Activated T-helper 2 cell treated with anti-CD3 and anti-CD28 coated beads, Interferon-gamma antibody, Interleukin-2, Interleukin-4, amounts not matched to agents 10 μg/mL and 5 μg/mL and 100 μg/mL, durations not matched to agents 14 hours and 24 hours and 36 hours (primary cell): ENCODE data around the gene WDR12. TPM values are rescaled to one million over a fixed set of nuclear protein-coding genes. Genes with fewer than 3 reads are reported as not detected.
A peak's percentile ranks its signal among the peaks of the same experiment; 100 is the strongest.
"Not testable (repeated sequence)": the region's sequence is repeated elsewhere in the genome, so short reads cannot be mapped to it uniquely, and the experiment has no call there.

ENCODE experiments used
- DNase-seq: peaks from one replicate; pipeline ENCODE4 v3.0.0; 2021; ENCODE audit warnings: low spot score
- H3K27ac Mint-ChIP-seq: one replicate; pipeline ENCODE4 v1.8.0; 2021; ENCODE audit warnings: mixed read lengths
- H3K27me3 Mint-ChIP-seq: one replicate; pipeline ENCODE4 v1.8.0; 2021; ENCODE audit warnings: low read depth, mixed read lengths
- H3K36me3 Mint-ChIP-seq: one replicate; pipeline ENCODE4 v1.8.0; 2021; ENCODE audit warnings: low read depth, mixed read lengths
- H3K4me1 Mint-ChIP-seq: one replicate; pipeline ENCODE4 v1.8.0; 2021; ENCODE audit warnings: low read depth, mixed read lengths
- H3K4me3 Mint-ChIP-seq: one replicate; pipeline ENCODE4 v1.8.0; 2021; ENCODE audit warnings: low read depth, mild to moderate bottlenecking, moderate library complexity, mixed read lengths
- H3K9me3 Mint-ChIP-seq: one replicate; pipeline ENCODE4 v1.8.0; 2021; ENCODE audit warnings: mixed read lengths
- intact Hi-C: fragments of 100-400 bp; cut with micrococcal nuclease; formaldehyde crosslinking; loops from one replicate; pipeline ENCODE4 v1.15.1; 2023
- total RNA-seq: library from RNA; stranded (reverse); gene quantifications from 2 replicates; pipeline ENCODE4 v1.2.3, GENCODE V29; 2022

Gene WDR12
- total RNA-seq, 1 donor from 2014 or later, result 139 TPM

DNA sequence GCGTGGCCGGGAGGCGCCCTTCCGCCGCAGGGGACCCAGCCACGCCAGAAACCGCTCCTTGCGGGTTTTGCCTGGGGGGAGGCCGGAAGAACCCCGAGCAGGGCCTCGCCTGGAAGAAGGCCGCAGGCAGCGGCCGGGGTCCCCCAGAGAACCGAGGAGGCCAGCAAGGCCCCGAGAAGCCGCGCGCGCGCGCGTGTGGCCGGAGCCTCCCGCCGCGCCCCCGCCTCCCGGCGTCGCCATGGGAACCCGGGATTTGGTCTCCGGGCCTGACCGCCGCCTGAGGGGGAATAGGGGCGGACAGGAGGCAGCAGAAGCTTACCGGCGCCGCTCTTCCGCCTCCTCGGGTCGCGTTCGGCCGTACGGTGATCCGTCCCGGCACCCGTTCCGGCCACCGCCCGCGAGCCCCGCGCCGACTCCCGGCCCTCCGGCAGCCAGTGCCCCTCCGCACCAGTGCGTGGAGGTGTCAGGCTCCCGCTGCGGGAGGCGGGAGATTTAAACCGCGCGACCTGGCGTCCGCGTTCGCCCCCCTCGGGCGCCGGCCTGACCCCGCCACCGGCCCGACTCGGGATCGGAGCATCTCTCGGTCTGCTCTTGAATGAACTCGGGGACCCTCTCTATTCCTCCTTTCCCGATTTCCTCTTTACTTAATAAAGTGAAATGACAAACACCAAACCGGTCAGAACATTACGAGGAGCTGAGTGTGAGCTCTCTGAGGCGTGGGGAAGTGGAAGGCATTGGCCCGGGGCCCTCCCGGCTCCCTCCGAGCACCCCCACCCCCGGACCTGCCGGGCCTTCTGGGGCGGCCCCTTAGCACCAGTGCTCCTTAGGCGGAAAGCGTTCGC lies 40.0 kb downstream of the WDR12 start, which contains the start of gene ICA1L:
ICA1L (minus strand) TSS at position 467 of the 842 bp plus-strand sequence. CDS start 42,757 bp downstream, outside the sequence.
- H3K4me3 Mint-ChIP-seq, result peak within 1 kb of the TSS; percentile 86
- peaks cover 11% of the 10 kb centered on the region for H3K4me1 Mint-ChIP-seq
- intact Hi-C loops, result loop anchor here (1.0 to 2.0 kb wide), 2 partner anchors 39 to 237 kb away; partner anchors contain the start of genes FAM117B and WDR12
- peak within 1 kb of the TSS; percentile 74 for H3K27ac Mint-ChIP-seq
- no peaks in the 10 kb centered on the region for H3K27me3 Mint-ChIP-seq
- H3K36me3 Mint-ChIP-seq, result no peaks in the 10 kb centered on the region
- peak; percentile 55 for DNase-seq
- H3K9me3 Mint-ChIP-seq, result no peaks in the 10 kb centered on the region

DNA sequence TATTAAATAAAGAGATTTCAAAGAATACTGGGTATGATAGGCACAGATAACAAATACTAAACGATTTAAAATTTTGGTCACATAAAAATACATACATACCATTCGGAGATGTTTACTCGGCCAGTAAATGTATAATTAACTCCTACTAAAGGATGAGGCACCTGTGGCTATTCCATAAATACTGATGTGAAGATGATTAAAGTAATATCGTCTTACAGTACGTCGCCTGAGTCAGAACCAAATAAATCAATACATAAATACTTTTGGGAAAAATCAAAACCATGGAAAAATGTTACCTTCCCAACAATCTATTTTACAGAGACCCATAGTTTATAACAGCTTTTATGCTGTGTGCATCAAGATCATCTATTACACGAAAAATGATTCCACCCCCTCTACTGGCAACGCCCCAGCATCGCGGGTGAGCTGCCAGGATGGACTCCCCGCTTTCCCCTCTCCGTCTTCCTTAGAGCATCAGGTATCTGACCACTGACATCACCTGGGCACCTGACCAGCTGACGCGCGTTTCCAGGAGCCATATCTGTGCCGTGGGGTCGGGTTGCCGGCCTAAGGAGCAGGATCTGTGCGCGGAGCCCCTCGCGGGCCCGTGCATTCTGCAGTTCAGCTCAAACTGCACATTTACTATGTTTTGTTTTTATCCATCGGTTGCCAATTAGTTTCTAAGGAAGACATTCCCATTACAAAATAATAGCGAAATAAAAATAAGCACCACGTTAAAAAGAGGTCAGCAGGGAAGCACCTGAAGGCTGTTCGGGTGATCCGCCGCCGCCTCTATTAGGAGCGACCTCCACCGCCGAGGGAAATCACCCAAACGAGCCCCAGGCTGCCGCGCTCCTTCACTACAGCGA lies 40.8 kb downstream of the WDR12 start:
- Mint-ChIP-seq H3K27me3 (no peaks in the 10 kb centered on the region), H3K36me3 (no peaks in the 10 kb centered on the region), H3K4me1 (peaks cover 11% of the 10 kb centered on the region), H3K27ac (peak overlapping the region; percentile 74), H3K9me3 (no peaks in the 10 kb centered on the region), H3K4me3 (peak overlapping the region; percentile 84)
- intact Hi-C loops, result loop anchor here (1.0 kb wide), 3 partner anchors 236 to 297 kb away; partner anchors contain the start of gene FAM117B
- DNase-seq, result peak; percentile 58

DNA sequence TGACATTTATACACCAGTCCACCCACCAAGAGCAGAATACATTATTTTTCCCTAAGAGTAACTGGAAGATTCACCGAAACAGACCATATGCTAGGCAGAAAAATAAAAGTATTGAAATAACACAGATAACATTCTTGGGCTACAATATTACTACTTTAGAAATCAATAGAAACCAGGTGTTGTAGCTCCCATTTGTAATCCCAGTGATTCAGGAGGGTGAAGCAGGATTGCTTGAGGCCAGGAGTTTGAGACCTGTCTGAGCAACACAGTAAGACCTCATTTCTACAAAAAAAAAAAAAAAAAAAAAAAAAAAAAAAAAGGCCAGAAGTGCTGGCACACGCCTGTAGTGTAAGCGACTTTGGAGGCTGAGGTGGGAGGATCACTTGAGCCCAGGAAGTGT lies 49.5 kb downstream of the WDR12 start:
- no peak for DNase-seq
- H3K36me3 Mint-ChIP-seq, result no peaks in the 10 kb centered on the region
- H3K27ac Mint-ChIP-seq, result no peak overlapping the region
- no peaks in the 10 kb centered on the region for H3K27me3 Mint-ChIP-seq
- H3K9me3 Mint-ChIP-seq, result no peaks in the 10 kb centered on the region
- no peaks in the 10 kb centered on the region for H3K4me1 Mint-ChIP-seq
- H3K4me3 Mint-ChIP-seq, result no peak overlapping the region
- intact Hi-C loops, result no loop called here

DNA sequence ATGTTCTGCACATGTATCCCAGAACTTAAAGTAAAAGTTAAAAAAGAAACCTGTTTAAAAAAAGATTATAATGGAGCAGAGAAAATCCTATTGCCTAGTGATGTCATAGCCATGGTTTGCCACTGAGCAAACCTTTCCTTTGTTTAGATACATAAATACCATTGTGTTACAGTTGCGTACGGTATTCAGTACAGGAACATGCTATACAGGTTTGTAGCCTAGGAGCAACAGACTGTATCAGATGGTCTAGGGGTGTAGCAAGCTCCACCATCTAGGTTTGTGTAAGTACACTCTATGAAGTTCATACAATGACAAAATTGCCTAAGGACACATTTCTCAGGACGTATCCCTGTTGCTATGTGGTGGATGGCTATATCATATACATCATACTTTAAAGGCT lies 52.9 kb downstream of the WDR12 start:
- no peak for DNase-seq
- Mint-ChIP-seq H3K36me3 (no peaks in the 10 kb centered on the region), H3K27ac (no peak overlapping the region), H3K4me1 (no peaks in the 10 kb centered on the region), H3K9me3 (no peaks in the 10 kb centered on the region), H3K27me3 (peaks cover 3% of the 10 kb centered on the region), H3K4me3 (no peak overlapping the region)
- intact Hi-C loops, result no loop called here

DNA sequence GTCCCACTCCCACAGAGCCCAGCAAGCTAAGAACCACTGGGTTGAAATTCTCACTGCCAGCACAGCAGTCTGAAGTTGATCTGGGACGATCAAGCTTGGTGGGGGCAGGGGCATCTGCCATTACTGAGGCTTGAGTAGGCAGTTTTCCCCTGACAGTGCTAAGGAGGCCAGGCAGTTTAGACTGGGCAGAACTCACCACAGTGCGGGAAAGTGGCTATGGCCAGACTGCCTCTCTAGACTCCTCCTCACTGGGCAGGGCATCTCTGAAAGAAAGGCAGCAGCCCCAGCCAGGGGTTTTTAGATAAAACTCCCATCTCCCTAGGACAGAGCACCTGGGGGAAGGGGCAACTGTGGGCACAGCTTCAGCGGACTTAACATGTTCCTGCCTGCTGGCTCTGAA lies 62.1 kb downstream of the WDR12 start:
- H3K27ac Mint-ChIP-seq, H3K27me3 Mint-ChIP-seq, H3K9me3 Mint-ChIP-seq, H3K4me1 Mint-ChIP-seq, intact Hi-C loops, H3K4me3 Mint-ChIP-seq, DNase-seq, H3K36me3 Mint-ChIP-seq: not testable (repeated sequence)

DNA sequence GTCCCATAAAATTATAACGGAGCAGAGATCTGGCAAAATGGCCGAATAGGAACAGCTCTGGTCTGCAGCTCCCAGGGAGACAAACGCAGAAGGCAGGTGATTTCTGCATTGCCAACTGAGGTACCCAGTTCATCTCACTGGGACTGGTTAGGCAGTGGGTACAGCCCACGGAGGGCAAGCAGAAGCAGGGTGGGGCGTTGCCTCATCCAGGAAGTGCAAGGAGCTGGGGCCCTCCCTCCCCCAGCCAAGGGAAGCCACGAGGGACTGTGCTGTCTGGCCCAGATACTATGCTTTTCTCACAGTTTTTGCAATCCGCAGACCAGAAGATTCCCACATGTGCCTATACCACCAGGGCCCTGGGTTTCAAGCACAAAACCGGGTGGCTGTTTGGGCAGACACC lies 62.7 kb downstream of the WDR12 start:
- no peak overlapping the region for H3K27ac Mint-ChIP-seq
- no peaks in the 10 kb centered on the region for H3K36me3 Mint-ChIP-seq
- DNase-seq, result no peak
- H3K4me1 Mint-ChIP-seq, result no peaks in the 10 kb centered on the region
- no peaks in the 10 kb centered on the region for H3K27me3 Mint-ChIP-seq
- peaks cover 9% of the 10 kb centered on the region for H3K9me3 Mint-ChIP-seq
- no peak overlapping the region for H3K4me3 Mint-ChIP-seq
- intact Hi-C loops, result no loop called here

DNA sequence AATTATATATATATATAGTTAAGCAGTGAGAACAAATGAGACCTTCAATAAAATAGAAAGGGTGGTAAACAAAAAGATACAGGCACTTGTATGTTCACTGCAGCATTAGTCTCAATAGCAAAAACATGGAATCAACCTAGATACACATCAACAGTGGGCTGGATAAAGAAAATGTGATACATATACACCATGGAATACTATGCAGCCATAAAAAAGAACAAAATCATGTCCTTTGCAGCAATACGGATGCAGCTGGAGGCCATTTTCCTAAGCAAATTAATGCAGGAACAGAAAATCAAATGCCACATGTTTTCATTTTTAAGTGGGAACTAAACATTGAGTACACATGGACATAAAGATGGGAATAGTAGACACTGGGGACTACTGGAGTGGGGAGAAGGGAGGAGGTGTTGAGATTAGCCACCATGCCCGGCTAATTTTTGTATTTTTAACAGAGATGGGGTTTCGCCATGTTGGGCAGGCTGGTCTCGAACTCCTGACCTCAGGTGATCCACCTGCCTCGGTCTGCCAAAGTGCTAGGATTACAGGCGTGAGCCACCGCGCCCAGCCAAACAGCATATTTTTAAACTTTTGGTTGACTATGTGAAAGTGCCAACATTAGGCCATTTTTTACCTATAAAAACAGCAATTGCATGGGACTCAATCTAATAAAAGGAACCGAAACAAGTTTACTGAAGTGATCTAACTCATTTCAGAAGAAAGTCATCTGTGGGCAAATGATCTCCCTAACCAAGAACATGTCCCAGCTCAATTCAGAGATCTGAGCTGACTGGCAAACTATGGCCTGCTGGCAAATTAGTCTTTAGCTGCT lies 63.6 kb downstream of the WDR12 start:
- peaks cover 18% of the 10 kb centered on the region for H3K9me3 Mint-ChIP-seq
- intact Hi-C loops, result no loop called here
- no peak for DNase-seq
- H3K27me3 Mint-ChIP-seq, result no peaks in the 10 kb centered on the region
- peaks cover 5% of the 10 kb centered on the region for H3K36me3 Mint-ChIP-seq
- H3K4me3 Mint-ChIP-seq, result no peak overlapping the region
- no peak overlapping the region for H3K27ac Mint-ChIP-seq
- no peaks in the 10 kb centered on the region for H3K4me1 Mint-ChIP-seq

DNA sequence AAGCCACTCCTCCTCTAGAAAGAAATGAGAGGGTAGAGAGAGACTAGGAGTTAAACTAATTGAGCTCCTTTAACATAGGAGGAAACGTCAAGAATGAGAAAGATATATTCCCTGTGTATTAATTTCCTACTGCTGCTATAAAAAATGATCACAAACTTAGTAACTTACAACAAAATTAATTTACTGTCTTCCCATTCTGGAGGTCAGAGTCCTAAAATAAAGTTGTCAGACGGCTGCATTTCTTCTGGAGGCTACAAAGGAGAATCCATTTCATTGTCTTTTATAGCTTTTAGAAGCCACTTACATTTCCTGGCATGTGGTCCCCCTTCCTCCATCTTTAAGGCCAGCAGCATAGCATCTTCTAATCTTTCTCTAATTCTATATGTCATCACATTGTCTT lies 66.8 kb downstream of the WDR12 start:
- Mint-ChIP-seq H3K9me3 (peaks cover 26% of the 10 kb centered on the region), H3K27ac (no peak overlapping the region), H3K27me3 (no peaks in the 10 kb centered on the region), H3K4me1 (no peaks in the 10 kb centered on the region), H3K4me3 (no peak overlapping the region), H3K36me3 (peaks cover 5% of the 10 kb centered on the region)
- DNase-seq, result no peak
- intact Hi-C loops, result no loop called here

DNA sequence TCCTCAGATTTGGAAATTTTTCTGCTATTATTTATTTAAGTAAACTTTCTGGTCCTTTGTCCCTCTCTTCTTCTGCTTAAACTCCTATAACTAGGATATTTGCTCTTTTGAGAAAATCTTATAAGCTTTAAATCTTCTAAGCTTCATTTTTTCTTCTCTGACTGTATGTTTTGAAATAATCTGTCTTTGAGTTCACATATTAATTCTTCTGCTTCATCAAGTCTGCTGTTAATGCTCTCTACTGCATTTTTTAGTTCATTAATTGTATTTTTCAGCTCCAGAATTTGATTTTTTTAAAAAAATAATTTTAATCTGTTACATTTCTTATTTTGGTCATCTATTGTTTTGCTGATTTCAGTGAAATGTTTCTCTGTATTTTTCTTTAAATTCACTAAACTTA lies 68.8 kb downstream of the WDR12 start:
- Mint-ChIP-seq H3K36me3 (peaks cover 5% of the 10 kb centered on the region), H3K27ac (no peak overlapping the region), H3K4me3 (no peak overlapping the region), H3K4me1 (no peaks in the 10 kb centered on the region), H3K9me3 (peaks cover 24% of the 10 kb centered on the region), H3K27me3 (no peaks in the 10 kb centered on the region)
- no peak for DNase-seq
- intact Hi-C loops, result no loop called here

DNA sequence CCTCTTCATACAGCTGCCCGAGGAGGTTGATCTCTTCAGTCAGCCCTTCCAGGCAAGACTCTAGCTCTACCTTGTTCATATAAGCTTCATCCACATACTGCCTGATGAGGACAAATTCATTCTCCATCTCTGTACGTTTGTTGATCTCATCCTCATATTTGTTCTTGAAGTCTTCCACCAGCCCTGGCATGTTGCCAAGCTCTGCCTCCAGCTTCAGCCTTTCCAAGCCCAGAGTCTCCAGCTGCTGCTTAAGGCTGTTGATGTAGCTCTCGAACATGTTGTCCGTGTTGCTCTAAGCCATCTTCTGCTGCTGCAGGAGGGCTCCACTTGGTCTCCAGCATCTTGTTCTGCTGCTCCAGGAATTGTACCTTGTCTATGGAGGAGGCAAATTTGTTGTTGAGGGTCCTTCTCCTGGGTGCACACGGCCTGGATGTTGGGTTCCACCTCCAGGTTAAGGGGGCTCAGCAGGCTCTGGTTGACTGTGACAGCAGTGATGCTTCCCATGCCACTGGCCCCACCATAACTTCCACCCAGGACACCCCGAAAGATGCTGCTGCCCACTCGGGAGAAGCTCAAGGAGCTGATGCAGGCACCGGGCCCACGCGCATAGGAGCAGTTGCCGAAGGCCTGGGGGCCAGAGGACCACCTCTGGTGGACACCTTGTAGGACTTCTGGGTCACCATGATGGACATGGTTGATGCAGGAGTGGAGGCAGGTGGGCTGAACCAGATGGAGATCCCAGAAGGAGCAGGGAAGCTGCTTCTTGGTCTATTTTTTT lies 70.2 kb downstream of the WDR12 start:
- H3K9me3 Mint-ChIP-seq, result peaks cover 24% of the 10 kb centered on the region
- no peaks in the 10 kb centered on the region for H3K27me3 Mint-ChIP-seq
- no peak overlapping the region for H3K27ac Mint-ChIP-seq
- no peaks in the 10 kb centered on the region for H3K4me1 Mint-ChIP-seq
- no peak overlapping the region for H3K4me3 Mint-ChIP-seq
- peaks cover 5% of the 10 kb centered on the region for H3K36me3 Mint-ChIP-seq
- intact Hi-C loops, result no loop called here
- DNase-seq, result no peak

DNA sequence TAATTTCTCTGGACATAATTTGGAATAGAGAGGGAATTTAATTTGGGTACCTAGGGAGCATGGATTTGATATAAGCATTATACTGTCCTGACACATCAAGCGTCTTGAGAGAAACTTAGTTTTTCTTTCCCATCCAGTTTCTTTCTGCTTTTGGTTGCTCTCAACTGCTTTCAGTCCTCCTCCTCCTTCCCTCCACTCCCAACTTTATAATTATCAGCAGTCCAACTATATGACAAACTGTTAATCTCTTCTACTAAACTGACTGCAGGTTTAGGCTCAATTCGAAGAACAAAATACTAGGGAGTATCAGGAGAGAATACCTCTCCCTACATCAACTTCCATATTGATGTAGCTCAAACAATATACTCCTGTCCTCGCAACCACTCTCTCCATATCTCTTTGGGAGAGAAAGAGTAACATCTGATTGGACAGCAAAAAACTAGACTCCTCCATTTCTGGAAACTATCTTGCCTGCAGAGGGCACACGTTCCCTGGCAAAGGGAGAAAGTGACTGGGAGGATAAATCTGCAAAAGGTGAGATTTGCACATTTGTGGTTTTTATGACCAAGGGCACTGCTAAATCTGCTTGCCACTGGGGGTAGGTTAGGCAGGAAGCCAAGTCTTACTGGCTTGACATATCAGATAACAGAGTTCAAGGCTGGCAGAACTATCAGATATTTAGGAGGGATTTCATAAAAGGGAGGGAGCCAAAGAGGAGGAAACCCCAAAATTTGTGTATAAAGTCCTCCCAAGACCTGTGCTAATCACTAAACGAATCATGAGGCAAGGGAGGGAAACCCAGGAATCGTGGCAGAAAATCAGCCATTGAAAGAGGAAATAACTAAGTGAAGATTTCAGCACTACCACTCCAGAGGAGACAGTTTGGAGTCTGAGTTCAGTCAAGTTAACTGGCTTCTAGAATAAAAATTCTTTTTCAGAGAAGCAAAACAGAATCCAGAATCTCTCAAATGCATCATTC lies 79.9 kb downstream of the WDR12 start:
- no peaks in the 10 kb centered on the region for H3K27me3 Mint-ChIP-seq
- no peak overlapping the region for H3K27ac Mint-ChIP-seq
- intact Hi-C loops, result no loop called here
- DNase-seq, result peak; percentile 28
- no peaks in the 10 kb centered on the region for H3K9me3 Mint-ChIP-seq
- H3K4me3 Mint-ChIP-seq, result no peak overlapping the region
- no peaks in the 10 kb centered on the region for H3K36me3 Mint-ChIP-seq
- peaks cover 14% of the 10 kb centered on the region for H3K4me1 Mint-ChIP-seq
